Upper lobe of left lung (tissue), 4 donors: ENCODE measurements around the gene TENM4.

Source experiments
- POLR2A ChIP-seq, 4 donors: fragments of 450-650 bp; IDR thresholded peaks; one replicate each; pipeline ENCODE4 v1.5.1; 2016 to 2017; ENCODE audit warnings: antibody characterized with exemption in 4 of 4, mild to moderate bottlenecking in 2 of 4
- TF ChIP-seq, protein P1 (sequence below), 6 experiments: fragments of 450-650 bp in 4 of 6; fragments of 200-600 bp in 2 of 6; sonication (generic) in 2 of 6; IDR thresholded peaks; one replicate each; pipeline ENCODE4 v1.5.1; 2016 to 2019; ENCODE audit warnings: antibody characterized with exemption in 6 of 6

DNA sequence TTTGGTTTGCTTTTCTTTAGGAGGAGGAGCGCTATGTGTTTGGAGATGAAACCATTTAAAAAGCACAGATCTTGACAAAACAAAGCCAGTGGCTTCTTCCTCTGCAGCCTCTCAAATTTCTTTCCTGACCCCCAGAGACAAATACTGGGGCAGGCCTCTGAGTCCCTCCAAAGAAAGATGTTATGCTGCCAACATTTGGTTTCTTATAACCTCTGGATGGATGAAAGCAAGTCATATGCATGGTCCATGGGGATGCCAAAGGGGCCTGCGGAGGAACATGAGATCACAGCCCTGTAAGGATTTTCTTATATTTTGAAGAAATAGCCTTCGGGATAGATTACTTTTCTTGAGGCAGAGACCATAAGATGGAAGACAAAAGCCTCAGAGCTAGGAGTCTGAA, 179.1 kb downstream of the TENM4 start:
- no peak for TF ChIP-seq POLR2A (IDR thresholded peaks at IDR 0.05)
- TF ChIP-seq, protein P1, sequence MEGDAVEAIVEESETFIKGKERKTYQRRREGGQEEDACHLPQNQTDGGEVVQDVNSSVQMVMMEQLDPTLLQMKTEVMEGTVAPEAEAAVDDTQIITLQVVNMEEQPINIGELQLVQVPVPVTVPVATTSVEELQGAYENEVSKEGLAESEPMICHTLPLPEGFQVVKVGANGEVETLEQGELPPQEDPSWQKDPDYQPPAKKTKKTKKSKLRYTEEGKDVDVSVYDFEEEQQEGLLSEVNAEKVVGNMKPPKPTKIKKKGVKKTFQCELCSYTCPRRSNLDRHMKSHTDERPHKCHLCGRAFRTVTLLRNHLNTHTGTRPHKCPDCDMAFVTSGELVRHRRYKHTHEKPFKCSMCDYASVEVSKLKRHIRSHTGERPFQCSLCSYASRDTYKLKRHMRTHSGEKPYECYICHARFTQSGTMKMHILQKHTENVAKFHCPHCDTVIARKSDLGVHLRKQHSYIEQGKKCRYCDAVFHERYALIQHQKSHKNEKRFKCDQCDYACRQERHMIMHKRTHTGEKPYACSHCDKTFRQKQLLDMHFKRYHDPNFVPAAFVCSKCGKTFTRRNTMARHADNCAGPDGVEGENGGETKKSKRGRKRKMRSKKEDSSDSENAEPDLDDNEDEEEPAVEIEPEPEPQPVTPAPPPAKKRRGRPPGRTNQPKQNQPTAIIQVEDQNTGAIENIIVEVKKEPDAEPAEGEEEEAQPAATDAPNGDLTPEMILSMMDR (IDR thresholded peaks at IDR 0.05): no peak
